HEK293T (cell line): Measurements from ENCODE around the gene VSIR.

Source experiments
- ARNT ChIP-seq: fragments of 450-650 bp; IDR thresholded peaks from 2 replicates; pipeline ENCODE4 v1.6.1; 2017; ENCODE audit warnings: mild to moderate bottlenecking
- BHLHE40 ChIP-seq: fragments of 450-650 bp; IDR thresholded peaks from 2 replicates; pipeline ENCODE4 v1.6.1; 2016; ENCODE audit warnings: mild to moderate bottlenecking, moderate library complexity, borderline replicate concordance
- ELF4 ChIP-seq: fragments of 450-650 bp; IDR thresholded peaks from 2 replicates; pipeline ENCODE4 v1.6.1; 2017; ENCODE audit warnings: antibody characterized with exemption
- FOXA1 ChIP-seq: fragments of 450-650 bp; IDR thresholded peaks from 2 replicates; pipeline ENCODE4 v1.6.1; 2016; ENCODE audit warnings: mild to moderate bottlenecking
- FOXM1 ChIP-seq: fragments of 450-650 bp; IDR thresholded peaks from 2 replicates; pipeline ENCODE4 v1.6.1; 2017; ENCODE audit warnings: mild to moderate bottlenecking, borderline replicate concordance
- LEF1 ChIP-seq: fragments of 450-650 bp; IDR thresholded peaks from 2 replicates; pipeline ENCODE4 v1.6.1; 2017; ENCODE audit warnings: mild to moderate bottlenecking, borderline replicate concordance
- SP1 ChIP-seq: fragments of 450-650 bp; IDR thresholded peaks from 2 replicates; pipeline ENCODE4 v1.6.1; 2017
- SUZ12 ChIP-seq: fragments of 450-650 bp; IDR thresholded peaks from 2 replicates; pipeline ENCODE4 v1.6.1; 2016; ENCODE audit warnings: mild to moderate bottlenecking
- TARDBP ChIP-seq: fragments of 450-650 bp; IDR thresholded peaks from 2 replicates; pipeline ENCODE4 v1.6.1; 2016

GRCh38 chr10:71744897-71745663, 28.2 kb downstream of the VSIR start:
- TF ChIP-seq ARNT (no peak), FOXM1 (no peak), BHLHE40 (no peak), TARDBP (no peak), SUZ12 (no peak), FOXA1 (no peak), ELF4 (no peak), LEF1 (no peak), SP1 (no peak)
